ENCODE measurements around the gene KCNRG. TPM values are rescaled to one million over a fixed set of nuclear protein-coding genes. Genes with fewer than 3 reads are reported as not detected.

Gene KCNRG
- total and polyA plus RNA-seq, 9 of the 15 experiments (the other 6 are each of a cell fraction or from before 2014, with no cell fraction given), result 0.36 to 1.1 (median 0.53) TPM

GRCh38 chr13:50001287-50001686, 14.0 kb upstream of the KCNRG start:
- no TSS peak for BruUV-seq (replicated peaks)
- Histone ChIP-seq H3K9me1 (ENCODE audit: control insufficient read depth, insufficient read depth, low read length) (no peaks in the 10 kb centered on the region), H3K4me3 (no peak overlapping the region), H3K79me2 (ENCODE audit: control insufficient read depth, insufficient read depth, low read length) (peaks cover 66% of the 10 kb centered on the region), H3K4me2 (ENCODE audit: insufficient read depth, low read length) (no peak overlapping the region), H3K4me1 (replicated peaks in 1 of 2; ENCODE audit: control insufficient read depth in 2 of 2, insufficient read depth in 2 of 2, low read length in 2 of 2) (peaks cover 0 to 3% of the 10 kb centered on the region in 2 experiments; a peak in 2 of 5 replicates), H3K27ac (ENCODE audit: extremely low read depth, low read depth, low read length) (no peak overlapping the region), H3K9me3 (replicated peaks; ENCODE audit: control insufficient read depth, insufficient read depth, low read depth, low read length) (no peaks in the 10 kb centered on the region), H4K20me1 (replicated peaks; ENCODE audit: control insufficient read depth, insufficient read depth, low read length) (no peaks in the 10 kb centered on the region), H3K9ac (ENCODE audit: insufficient read depth in 1 of 2, low read depth in 2 of 2, low read length in 2 of 2) (no peak overlapping the region), H3K27me3 (ENCODE audit: control insufficient read depth in 2 of 2, insufficient read depth in 2 of 2, low read length in 2 of 2) (no peaks in the 10 kb centered on the region), H3K36me3 (ENCODE audit: control insufficient read depth, insufficient read depth, low read length) (peaks cover 63% of the 10 kb centered on the region), H2AFZ (ENCODE audit: low read depth, low read length) (no peak overlapping the region)
- intact Hi-C loops (cut with micrococcal nuclease) (no loop called here), in situ Hi-C loops (cut with MboI) (no loop called here)
- POLR2A ChIA-PET, result interaction anchor here (0.9 kb wide), 1 partner anchor 123 kb away, joined by 3 read pairs; no protein-coding TSS in a partner anchor
- FAIRE-seq, result no peak
- no peak for DNase-seq (ENCODE audit: extremely low read depth in 1 of 4, low spot score in 3 of 4)
- ATAC-seq, result no peak
- 20% methylated on average over 1 of the region's 1 CpG for WGBS (ENCODE audit: insufficient coverage, low coverage, missing lambda C conversion rate)
- CTCF ChIA-PET (ENCODE audit: low intra/inter-chr PET ratio), result no interaction called here
- no peak for TF ChIP-seq ZC3H8 (IDR thresholded peaks at IDR 0.05)
- no peak for TF ChIP-seq ZNF174 (CRISPR knock-in tag; IDR thresholded peaks at IDR 0.05)
- no peak for TF ChIP-seq ZNF740 (CRISPR knock-in tag; IDR thresholded peaks at IDR 0.05)
- no peak for TF ChIP-seq ZNF740 (tag; IDR thresholded peaks at IDR 0.05)
- TF ChIP-seq, protein P1, sequence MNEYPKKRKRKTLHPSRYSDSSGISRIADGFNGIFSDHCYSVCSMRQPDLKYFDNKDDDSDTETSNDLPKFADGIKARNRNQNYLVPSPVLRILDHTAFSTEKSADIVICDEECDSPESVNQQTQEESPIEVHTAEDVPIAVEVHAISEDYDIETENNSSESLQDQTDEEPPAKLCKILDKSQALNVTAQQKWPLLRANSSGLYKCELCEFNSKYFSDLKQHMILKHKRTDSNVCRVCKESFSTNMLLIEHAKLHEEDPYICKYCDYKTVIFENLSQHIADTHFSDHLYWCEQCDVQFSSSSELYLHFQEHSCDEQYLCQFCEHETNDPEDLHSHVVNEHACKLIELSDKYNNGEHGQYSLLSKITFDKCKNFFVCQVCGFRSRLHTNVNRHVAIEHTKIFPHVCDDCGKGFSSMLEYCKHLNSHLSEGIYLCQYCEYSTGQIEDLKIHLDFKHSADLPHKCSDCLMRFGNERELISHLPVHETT (CRISPR knock-in tag; conservative IDR thresholded peaks at IDR 0.05 in 1 of 2, IDR thresholded peaks at IDR 0.05 in 1 of 2), result no peak
- TF ChIP-seq XRCC4 (IDR thresholded peaks at IDR 0.05; ENCODE audit: extremely low read depth, insufficient read depth, insufficient read length), result no peak
- no peak for TF ChIP-seq CBX5 (IDR thresholded peaks at IDR 0.05; ENCODE audit: borderline replicate concordance, low read depth)
- TF ChIP-seq, protein P2, sequence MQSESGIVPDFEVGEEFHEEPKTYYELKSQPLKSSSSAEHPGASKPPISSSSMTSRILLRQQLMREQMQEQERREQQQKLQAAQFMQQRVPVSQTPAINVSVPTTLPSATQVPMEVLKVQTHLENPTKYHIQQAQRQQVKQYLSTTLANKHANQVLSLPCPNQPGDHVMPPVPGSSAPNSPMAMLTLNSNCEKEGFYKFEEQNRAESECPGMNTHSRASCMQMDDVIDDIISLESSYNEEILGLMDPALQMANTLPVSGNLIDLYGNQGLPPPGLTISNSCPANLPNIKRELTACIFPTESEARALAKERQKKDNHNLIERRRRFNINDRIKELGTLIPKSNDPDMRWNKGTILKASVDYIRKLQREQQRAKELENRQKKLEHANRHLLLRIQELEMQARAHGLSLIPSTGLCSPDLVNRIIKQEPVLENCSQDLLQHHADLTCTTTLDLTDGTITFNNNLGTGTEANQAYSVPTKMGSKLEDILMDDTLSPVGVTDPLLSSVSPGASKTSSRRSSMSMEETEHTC (IDR thresholded peaks at IDR 0.05), result no peak
- TF ChIP-seq, protein P3, sequence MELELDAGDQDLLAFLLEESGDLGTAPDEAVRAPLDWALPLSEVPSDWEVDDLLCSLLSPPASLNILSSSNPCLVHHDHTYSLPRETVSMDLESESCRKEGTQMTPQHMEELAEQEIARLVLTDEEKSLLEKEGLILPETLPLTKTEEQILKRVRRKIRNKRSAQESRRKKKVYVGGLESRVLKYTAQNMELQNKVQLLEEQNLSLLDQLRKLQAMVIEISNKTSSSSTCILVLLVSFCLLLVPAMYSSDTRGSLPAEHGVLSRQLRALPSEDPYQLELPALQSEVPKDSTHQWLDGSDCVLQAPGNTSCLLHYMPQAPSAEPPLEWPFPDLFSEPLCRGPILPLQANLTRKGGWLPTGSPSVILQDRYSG (tag; conservative IDR thresholded peaks at IDR 0.05; ENCODE audit: low read depth), result no peak
- no peak for TF ChIP-seq GMEB1 (CRISPR knock-in tag; IDR thresholded peaks at IDR 0.05)
- no peak for TF ChIP-seq HMG20A (CRISPR knock-in tag; conservative IDR thresholded peaks at IDR 0.05)
- no peak for TF ChIP-seq ZKSCAN3 (CRISPR knock-in tag; IDR thresholded peaks at IDR 0.05)
- TF ChIP-seq, protein P4, sequence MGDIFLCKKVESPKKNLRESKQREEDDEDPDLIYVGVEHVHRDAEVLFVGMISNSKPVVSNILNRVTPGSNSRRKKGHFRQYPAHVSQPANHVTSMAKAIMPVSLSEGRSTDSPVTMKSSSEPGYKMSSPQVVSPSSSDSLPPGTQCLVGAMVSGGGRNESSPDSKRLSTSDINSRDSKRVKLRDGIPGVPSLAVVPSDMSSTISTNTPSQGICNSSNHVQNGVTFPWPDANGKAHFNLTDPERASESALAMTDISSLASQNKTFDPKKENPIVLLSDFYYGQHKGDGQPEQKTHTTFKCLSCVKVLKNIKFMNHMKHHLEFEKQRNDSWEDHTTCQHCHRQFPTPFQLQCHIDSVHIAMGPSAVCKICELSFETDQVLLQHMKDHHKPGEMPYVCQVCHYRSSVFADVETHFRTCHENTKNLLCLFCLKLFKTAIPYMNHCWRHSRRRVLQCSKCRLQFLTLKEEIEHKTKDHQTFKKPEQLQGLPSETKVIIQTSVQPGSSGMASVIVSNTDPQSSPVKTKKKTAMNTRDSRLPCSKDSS (IDR thresholded peaks at IDR 0.05; ENCODE audit: low read depth, partially characterized antibody), result no peak
- TF ChIP-seq NCOA4 (IDR thresholded peaks at IDR 0.05; ENCODE audit: partially characterized antibody), result no peak
- no peak for TF ChIP-seq GABPA (tag; conservative IDR thresholded peaks at IDR 0.05; ENCODE audit: low read depth)
